GM12801 (cell line): Measurements from ENCODE around the gene SLC2A10.

Experiments
- CTCF ChIP-seq: IDR thresholded peaks from one replicate; pipeline ENCODE4 v1.5.1; 2011; ENCODE audit warnings: control low read depth; ENCODE audit not compliant: insufficient read length; ENCODE audit errors: extremely low read depth

Gene SLC2A10

GRCh38 chr20:46677608-46678007 lies 31.8 kb upstream of the SLC2A10 start:
- no peak for TF ChIP-seq CTCF

- no peak for TF ChIP-seq CTCF
Observed at GRCh38 chr20:46678516-46678915, 30.9 kb upstream of the SLC2A10 start.

DNA sequence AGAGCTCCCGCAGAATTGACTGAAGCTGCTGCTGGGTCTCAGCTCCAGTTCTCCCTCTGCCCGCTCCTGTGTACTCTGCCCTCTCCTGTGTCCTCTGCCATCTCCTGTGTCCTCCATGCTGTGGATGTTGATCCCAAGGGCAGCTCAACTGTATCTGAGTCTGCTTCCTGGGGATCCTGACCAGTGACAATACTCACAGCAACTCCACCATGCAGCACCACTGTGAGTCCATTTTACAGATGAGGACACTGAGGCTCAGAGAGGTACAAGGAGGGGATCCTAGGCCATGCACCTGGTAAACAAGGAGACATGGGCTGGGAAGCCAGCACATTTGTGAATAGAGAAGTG lies 28.8 kb upstream of the SLC2A10 start:
- no peak for TF ChIP-seq CTCF

GRCh38 chr20:46681032-46681854 lies 28.2 kb upstream of the SLC2A10 start:
- no peak for TF ChIP-seq CTCF

DNA sequence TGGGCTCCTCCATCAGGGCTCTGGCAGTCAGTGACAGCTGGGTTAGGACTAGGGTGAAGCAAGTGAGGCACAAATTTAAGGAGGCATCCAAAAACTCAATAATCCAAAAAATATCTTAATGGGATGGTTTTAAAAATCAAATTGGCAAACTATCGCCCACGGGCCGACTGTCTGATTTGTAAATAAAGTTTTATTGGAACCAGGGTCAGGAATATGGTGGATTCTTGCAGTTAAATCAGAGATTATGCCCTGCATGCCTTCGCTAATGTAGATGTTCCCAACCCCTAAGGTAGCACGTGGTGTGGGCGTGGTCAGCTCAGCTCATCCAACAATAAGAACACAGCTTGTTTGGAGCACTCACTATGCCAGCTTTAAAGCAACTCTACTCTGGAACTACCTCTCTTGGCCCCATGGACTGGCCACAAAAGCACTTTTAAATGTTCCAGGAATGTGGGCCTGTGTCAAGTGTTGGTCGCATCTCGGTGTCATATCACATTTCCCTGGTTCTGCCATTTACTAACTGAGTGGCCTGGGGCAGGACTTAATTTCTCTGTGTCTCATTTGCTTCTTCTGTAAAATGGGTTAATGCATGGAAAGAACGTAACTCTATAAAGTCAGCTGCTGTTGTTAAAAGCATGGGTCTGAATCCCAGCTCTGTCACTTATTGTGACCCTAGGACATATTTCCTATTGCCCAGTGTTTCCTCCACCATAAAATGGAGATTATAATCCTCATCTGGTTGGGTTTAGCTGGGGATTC lies 27.2 kb upstream of the SLC2A10 start:
- TF ChIP-seq CTCF = no peak

- no peak for TF ChIP-seq CTCF
Observed at GRCh38 chr20:46683011-46683667, 26.3 kb upstream of the SLC2A10 start.

DNA sequence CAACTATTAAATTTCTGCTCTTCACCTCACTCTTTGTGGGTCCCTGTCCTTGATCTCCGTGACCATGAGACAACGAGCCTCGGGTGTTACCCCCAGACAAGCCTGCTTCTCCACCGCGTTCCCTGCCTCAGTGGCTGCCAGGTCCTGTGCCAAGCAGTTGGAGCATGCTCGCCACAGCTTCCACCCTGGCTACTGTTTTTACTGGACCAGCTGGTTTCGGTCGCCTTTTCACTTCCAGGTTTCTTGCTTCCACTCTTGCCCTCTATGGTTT lies 25.8 kb upstream of the SLC2A10 start:
- TF ChIP-seq CTCF = no peak
